Metanephros (tissue), 2 donors: Measurements from ENCODE around the gene PRAC2. TPM values are rescaled to one million over a fixed set of nuclear protein-coding genes. Genes with fewer than 3 reads are reported as not detected.

ENCODE experiments used
- small RNA-seq: library from RNA; depleted of rRNA; stranded (forward); fragments of <200 nt; gene quantifications from one replicate; pipeline ENCODE3, GENCODE V24; 2014; ENCODE audit warnings: low replicate concordance
- total RNA-seq: library from RNA; depleted of rRNA; stranded (reverse); fragments of >200 nt; gene quantifications from one replicate; pipeline ENCODE4 v1.2.3, GENCODE V29; 2014

PRAC2 gene
- total RNA-seq, result not detected

DNA sequence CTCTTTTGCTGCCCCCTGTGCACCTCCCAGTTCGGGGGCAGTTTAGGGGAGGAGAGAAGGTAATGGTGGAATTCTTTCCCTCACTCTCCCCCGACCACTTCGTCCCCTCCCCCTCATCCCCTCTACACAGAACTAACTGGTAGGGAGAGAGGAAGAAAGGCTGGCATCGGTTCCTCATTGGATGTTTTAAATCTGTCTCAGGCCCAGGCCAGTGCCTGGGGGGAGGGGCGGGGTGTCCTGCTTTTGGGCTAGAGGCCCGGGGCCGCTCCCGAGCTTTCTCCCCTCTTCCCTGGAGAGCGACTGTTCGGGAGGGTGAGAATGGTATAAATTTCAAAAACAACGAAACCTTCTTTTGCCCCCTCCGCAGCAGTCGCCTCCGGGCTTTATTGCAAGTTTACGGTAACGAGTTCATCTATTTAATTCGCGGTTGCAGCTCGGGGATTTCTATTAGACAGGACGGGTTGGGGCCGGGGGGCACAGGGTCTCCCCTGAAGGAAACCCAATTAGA is at the start of gene PRAC2:
PRAC2 (plus strand) TSS at position 271 of the 508 bp plus-strand sequence. CDS start 1,226 bp downstream, outside the sequence.

DNA sequence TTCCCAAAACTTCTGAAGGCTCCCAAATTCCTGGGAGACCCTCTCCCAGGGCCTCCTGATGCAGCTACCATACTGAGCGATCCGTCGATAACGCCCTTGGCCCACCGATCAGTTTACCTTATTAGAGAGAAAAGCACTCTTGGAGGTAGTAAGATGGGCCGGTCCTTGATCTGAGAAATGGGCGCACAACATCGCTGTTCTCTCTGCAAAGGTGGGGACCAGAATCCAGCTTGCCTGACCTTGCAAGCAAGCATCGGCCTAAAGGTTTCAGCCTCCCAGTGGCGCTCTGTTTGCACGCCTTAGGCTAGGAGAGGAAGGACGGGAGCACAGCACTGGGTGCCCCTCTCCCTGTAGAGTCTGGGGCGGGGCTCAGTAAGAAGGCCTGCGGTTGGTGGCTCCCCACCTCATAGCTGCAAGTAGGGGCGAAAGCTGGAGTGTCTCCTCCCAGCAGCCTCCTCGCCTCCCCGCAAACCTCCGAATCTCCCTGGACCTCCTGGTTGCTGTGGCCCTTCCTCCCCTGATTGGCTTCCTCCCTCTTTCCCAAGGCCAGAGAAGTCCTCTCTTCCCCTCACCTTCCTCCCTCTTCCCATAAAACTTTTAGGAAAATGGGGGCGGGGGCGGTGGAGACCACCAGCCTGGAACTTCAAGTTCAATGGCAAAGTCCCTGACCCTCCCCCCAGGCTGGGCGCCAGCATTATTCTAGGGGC is 631 bp upstream of the PRAC2 start, which contains the start of gene PRAC1:
PRAC1 (minus strand) TSS at position 318 of the 707 bp plus-strand sequence; CDS start at position 192, 126 bp downstream.

DNA sequence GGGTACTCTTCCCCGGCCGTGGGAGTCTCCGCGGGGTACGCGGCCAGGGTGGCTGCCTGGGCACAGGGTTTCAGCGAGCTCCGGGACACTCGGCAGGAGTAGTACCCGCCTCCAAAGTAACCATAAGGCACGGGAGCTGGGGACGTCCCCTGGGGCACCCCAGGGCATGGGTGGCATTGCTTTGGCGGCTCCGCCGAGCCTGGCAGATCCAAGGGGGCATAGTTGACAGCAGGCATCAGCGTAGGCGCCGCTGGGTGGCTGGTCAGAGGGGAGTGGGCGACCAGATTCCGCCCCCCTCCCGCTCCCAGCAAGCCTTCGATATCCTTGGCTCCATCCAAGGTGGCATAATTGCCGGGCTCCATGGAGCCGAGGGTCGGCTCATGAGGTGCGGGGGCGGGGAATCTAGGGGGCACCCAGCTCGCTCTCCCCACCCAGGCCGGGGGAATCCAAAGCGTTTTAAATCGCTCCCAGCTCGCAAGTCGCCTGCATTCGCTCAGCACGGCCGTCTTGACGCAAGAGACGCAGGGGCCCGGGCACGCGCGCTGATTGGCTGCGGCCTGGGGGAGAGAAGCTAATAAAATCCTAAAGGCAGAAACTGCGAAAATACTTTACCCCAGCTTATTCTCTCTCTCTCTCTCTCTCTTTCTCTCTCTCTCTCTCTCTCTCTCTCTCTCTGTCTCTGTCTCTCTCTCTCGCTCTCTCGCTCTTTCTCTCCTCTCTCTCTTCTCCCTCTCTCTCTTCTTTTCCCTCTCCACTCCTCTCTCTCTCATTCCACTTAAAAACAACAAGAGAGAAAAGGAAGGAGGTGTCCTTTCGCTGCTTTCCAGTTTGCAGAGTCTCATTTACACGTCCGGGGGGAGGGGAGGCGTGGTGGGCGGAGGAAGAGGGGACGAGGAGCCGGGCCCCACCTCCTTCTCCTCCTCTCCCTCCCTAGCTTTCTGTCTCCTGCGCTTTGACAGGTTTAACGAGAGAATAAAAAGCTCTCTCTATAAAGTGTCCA is 5.5 kb downstream of the PRAC2 start, which contains the start of gene HOXB13:
HOXB13 (minus strand) TSS at position 519 of the 1,000 bp plus-strand sequence; CDS start at position 362, 157 bp downstream.

Small RNA genes within 50 kb of the gene (small RNA-seq; reads per million reads assigned to genes)
- not detected for gene AC091179.2
- gene COX6B1P2, result not detected
- gene MIR3185, result not detected
- not detected for gene RF02132
- not detected for gene RF02133
- gene RN7SL125P, result not detected

Other genes starting within 250 kb of the PRAC2 start
- gene HOXB1, start 192.2 kb upstream of the PRAC2 start, total RNA-seq, result not detected
- gene HOXB2, start 178.1 kb upstream of the PRAC2 start, total RNA-seq, result 39.4 TPM
- gene HOXB4, start 144.8 kb upstream of the PRAC2 start, total RNA-seq, result 14.2 TPM
- 79.5 TPM for gene HOXB3, start 132.9 kb upstream of the PRAC2 start, total RNA-seq
- 3.7 TPM for gene HOXB5, start 129.4 kb upstream of the PRAC2 start, total RNA-seq
- gene HOXB6, start 118.2 kb upstream of the PRAC2 start, total RNA-seq, result 70.7 TPM
- 15.4 TPM for gene HOXB7, start 112.2 kb upstream of the PRAC2 start, total RNA-seq
- 64.8 TPM for gene HOXB8, start 107.9 kb upstream of the PRAC2 start, total RNA-seq
- 20.3 TPM for gene HOXB9, start 96.8 kb upstream of the PRAC2 start, total RNA-seq
- not detected for gene PRAC1, start 667 bp upstream of the PRAC2 start, total RNA-seq
- not detected for gene HOXB13, start 5.6 kb downstream of the PRAC2 start, total RNA-seq
- gene TTLL6, start 94.0 kb downstream of the PRAC2 start, total RNA-seq, result 0.41 TPM
- gene CALCOCO2, start 107.8 kb downstream of the PRAC2 start, total RNA-seq, result 40.2 TPM
- 66.2 TPM for gene ATP5MC1, start 169.6 kb downstream of the PRAC2 start, total RNA-seq
- gene UBE2Z, start 185.2 kb downstream of the PRAC2 start, total RNA-seq, result 55.7 TPM
- gene SNF8, start 221.7 kb downstream of the PRAC2 start, total RNA-seq, result 53.4 TPM
- not detected for gene GIP, start 245.4 kb downstream of the PRAC2 start, total RNA-seq